22Rv1 (cell line): Measurements from ENCODE around the gene SNRNP48.

ENCODE experiments used
- ZFX ChIP-seq: fragments of 450-650 bp; IDR thresholded peaks from 2 replicates; pipeline ENCODE4 v1.6.1; 2017; ENCODE audit warnings: antibody characterized with exemption, borderline replicate concordance
- TF ChIP-seq, protein P1 (sequence below): fragments of 450-650 bp; IDR thresholded peaks from 2 replicates; pipeline ENCODE4 v1.5.1; 2017; ENCODE audit warnings: mild to moderate bottlenecking

DNA sequence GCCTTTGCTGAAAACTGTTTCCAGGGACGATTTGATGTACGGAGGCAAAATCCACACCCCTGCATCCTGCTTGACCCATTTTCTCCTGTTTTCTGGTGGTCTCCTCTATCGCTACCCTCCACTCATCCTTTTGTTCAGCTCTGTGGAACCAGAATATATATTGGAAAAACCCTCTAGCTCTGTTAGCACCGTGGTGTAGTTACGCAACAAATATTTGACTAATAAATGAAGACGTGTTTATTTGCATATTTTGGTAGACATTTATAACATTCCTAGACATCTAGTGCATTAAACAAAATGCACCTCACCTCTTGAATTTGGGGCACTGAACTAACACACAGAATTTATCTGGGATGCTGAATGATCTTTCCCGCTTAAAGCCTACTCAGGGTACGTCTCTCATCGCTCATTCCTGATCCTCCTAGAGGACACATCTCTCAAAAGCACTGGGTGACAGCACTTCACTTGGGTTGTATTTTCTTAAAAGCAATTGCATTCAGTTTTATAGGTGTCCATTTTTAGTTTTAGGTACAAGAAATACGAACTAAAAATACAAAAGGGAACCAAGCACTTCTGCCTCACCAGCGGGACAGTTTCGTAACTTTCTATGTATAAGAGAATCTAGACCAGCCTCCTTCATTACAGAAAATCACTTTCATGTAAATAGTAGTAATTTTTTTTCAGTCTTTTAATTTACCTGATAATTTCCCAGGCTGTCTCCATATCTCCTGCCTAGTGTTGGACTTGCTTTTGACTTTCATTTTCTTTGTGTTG, 59.2 kb downstream of the SNRNP48 start:
- TF ChIP-seq, protein P1, sequence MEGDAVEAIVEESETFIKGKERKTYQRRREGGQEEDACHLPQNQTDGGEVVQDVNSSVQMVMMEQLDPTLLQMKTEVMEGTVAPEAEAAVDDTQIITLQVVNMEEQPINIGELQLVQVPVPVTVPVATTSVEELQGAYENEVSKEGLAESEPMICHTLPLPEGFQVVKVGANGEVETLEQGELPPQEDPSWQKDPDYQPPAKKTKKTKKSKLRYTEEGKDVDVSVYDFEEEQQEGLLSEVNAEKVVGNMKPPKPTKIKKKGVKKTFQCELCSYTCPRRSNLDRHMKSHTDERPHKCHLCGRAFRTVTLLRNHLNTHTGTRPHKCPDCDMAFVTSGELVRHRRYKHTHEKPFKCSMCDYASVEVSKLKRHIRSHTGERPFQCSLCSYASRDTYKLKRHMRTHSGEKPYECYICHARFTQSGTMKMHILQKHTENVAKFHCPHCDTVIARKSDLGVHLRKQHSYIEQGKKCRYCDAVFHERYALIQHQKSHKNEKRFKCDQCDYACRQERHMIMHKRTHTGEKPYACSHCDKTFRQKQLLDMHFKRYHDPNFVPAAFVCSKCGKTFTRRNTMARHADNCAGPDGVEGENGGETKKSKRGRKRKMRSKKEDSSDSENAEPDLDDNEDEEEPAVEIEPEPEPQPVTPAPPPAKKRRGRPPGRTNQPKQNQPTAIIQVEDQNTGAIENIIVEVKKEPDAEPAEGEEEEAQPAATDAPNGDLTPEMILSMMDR = no peak
- no peak for TF ChIP-seq ZFX
